Activated naive CD4-positive, alpha-beta T cell treated with anti-CD3 and anti-CD28 coated beads, Interleukin-2, amount 50 U/mL, for 16 hours (primary cell): ENCODE data around the gene PDZD2.

ENCODE experiments used
- DNase-seq: peaks from one replicate; pipeline ENCODE4 v3.0.0-alpha.2; 2020

Gene PDZD2

DNA sequence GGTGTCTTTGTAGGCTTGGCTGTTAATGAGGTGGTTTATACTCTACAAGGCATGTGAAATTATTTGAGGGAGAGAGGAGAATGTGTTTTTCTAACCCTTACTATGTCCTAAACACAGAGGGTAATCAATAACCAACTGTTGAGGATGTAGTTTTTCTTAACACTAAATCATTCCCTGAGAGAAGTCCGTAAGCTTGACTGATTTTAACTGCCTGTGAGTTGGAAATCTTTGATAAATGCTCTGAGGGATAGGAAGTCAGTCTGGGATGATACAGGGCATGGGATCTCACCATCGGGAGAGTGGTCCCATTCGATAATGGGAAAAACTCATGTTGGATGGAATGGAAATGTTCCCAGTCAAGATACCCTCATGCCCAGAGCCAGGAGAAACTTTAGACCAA is 249.6 kb downstream of the PDZD2 start:
- no peak for DNase-seq

DNA sequence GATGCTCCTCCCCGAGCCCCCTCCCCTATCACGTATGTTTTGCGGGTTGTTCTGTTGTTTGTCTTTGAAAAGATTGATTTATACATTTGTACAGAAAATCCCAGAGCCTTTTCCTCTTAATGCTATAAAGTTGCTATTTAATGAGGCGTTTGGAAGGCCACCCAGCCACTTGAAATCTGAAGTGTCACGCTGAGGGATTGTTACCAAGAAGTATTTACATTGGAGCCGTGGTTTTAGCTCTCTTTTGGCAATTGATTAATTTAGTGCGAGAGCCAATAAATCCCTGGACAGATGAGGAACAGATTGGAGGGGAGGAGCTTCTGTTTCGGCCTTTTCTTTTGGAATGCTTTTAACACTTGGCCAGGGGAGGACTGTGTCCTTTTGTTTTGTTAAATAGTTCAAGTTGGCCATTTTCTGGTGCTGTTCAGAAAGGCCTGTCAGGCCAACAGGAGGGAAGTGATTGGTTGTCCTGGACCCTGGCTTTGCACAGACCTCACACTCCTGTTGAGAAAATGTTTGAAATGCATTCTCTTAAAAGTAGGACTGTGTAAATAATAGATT is 250.2 kb downstream of the PDZD2 start:
- no peak for DNase-seq

DNA sequence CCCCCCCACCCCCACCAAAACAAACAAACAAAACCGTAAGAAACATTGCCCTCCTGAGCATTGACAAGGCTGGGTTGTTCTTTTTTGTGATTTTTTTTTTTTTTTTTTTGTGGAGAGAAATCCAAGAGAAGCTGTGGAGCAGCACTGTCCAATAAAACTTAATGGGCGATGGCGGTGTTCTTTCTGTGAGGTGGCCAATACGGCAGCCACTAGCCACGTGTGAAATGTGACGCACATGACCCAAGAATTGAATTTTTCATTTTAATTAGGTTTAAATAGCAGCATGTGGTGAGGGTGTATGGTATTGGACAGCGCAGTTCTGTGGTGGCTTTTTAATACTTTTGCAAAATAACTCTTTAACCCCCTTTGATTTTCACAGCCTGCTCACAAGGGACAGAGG is 251.1 kb downstream of the PDZD2 start:
- no peak for DNase-seq

DNA sequence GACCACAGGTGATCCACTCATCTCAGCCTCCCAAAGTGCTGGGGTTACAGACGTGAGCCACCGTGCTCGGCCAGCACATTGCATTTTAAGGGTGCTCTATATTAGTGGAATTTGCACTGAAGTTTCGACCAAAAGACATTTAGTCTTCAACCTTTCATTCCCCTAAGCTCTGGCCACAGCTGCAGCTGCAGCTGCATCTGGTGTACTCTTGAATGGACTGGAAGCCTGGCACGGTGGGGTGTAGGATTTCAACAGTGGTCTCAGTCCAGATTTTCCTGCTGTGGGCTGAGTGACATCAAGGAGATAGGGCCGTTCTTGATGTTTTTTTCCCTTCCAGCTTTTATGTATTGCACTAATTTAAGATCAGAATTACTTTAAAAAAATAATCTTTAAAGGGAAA is 255.2 kb downstream of the PDZD2 start:
- DNase-seq = no peak

DNA sequence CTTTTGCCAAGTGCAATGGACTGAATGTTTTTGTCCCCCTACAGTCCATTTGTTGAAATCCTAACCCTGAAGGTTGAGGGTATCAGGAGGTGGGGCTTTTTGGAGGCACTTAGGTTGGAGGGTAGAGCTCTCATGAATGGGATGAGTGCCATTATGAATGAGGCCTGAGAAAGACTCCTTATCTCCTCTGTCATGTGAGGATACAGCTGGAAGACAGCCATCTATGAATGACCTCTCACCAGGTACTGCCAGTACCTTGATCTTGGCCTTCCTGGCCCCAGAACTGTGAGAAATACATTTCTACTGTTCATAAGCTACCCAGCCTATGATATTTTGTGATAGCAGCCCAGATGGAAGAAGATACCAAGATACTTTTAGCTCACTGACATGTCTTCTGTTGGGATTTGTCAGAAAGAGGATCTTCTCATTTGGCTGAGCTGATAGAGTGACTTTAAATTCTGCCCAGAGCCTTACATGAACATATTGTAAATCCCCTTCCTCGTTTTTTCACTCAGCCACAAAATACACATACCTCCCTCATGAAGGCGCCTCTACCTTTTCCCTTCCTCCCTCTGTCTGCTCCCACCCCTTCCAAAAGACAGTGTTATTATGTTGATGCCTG is 256.4 kb downstream of the PDZD2 start:
- DNase-seq = no peak

DNA sequence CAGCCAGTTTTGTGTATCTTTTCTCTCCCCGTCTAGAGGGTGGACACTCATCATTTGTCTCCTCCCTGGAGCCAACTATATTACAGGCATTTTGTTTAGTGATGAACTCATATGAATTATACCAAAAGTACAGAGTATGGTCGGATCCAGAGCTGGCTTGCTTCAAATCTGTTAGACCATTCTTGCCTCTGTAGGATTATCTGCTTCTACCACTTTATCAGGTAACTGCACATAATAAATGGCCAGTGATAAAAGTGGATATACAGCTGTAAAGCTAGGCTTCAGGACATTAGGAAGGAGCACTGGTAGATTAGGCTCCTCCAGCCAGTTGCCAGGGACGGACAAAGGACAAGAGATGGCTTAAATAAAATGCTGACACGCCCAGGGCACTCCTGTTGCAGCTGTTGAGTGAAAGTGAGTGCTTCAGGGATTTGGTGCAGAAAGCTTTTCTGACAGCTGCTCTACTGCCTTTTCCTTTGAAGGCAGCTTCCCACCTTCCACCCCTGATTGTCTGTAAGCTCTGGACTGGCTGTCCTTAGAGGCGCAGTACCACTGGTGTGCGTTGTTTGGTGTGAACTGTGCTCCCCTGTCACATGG is 259.2 kb downstream of the PDZD2 start:
- no peak for DNase-seq

DNA sequence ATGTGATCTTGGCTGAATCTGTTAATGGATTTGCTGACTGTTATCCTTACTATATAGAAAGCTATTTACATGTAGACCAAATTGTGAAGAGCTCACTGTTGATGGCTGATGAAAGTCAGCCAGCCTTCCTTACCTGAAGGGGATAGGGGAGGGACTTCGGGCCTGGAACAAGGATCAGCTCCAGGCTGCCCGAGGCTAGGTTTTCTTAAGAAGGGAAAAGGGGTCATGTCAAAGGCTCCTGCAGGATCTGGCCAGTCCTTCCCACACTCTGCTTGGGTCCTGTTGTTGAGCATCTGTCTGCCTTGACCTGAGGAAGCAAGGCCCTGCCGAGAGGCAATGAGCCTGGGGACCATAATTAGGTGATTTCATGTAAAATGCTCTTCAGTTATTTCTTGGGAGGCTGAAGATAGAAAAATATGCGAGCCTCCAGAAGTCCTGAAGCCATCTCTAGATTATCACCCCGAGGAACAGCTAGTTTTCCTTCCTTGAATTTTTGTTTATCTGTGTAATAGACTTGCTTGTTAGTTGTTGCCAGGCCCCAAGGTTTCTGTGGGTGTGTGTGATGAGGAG is 261.4 kb downstream of the PDZD2 start:
- DNase-seq = no peak

DNA sequence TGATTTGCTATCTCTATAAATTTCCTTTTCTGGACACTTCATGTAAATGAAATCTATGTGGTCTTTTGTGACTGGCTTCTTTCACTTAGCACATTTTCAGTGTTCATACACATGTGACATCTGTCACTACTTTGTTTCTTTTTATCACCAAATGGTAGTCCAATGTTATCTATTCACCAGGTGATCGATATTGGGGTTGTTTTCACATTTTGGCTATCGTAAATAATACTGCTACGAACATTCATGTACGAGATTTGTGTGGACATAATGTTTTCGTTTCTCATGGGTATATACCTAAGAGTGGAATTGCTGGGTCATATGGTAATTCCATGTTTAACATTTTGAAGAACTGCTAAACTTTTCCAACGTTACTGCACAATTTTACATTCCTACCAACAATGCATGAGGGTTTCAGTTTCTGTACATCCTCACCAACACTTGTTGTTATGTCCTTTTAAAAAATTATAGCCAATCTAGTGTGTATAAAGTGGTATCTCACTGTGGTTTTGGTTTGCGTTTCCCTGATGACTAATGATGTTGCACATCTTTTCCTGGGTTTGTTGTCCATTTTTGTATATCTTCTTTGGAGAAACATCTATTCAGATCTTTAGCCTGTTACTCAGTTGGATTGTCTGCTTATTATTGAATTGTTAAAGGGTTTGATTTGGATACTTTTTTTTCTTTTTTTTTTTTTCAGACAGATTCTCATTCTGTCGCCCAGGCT is 263.0 kb downstream of the PDZD2 start:
- no peak for DNase-seq

DNA sequence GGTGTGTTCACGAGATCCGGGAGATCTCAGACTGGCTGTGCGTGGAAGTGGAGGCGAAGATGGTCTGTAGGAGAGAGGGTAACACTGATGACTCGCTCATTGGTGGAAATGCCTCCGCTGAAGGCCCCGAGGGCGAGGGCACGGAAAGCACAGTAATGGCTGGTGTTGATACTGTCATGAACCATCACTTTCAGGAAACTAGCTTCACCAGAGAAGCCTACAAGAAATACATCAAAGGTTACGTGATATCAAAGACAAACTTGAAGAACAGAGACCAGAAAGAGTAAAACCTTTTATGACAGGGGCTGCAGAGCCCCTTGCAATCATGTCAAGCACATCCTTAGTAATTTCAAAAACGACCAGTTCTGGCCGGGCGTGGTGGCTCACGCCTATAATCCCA is 269.5 kb downstream of the PDZD2 start:
- no peak for DNase-seq

DNA sequence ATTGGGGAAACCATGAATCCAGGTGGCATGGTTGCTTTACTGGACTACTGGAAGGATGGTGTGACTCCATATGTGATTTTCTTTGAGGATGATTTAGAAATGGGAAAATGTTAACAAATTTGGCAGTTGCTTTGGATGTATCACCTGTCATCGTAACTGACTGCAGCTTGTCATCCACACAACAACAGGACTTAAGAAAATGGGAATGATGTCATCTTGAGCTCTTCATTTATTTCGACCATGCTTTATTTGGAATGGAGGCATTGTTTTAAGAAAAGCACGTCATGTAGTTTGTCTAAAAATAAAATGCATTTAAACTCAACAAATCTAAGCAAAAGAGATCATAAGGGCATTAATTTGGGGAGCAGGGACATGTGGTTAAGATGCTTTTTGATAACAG is 270.1 kb downstream of the PDZD2 start:
- DNase-seq = no peak

DNA sequence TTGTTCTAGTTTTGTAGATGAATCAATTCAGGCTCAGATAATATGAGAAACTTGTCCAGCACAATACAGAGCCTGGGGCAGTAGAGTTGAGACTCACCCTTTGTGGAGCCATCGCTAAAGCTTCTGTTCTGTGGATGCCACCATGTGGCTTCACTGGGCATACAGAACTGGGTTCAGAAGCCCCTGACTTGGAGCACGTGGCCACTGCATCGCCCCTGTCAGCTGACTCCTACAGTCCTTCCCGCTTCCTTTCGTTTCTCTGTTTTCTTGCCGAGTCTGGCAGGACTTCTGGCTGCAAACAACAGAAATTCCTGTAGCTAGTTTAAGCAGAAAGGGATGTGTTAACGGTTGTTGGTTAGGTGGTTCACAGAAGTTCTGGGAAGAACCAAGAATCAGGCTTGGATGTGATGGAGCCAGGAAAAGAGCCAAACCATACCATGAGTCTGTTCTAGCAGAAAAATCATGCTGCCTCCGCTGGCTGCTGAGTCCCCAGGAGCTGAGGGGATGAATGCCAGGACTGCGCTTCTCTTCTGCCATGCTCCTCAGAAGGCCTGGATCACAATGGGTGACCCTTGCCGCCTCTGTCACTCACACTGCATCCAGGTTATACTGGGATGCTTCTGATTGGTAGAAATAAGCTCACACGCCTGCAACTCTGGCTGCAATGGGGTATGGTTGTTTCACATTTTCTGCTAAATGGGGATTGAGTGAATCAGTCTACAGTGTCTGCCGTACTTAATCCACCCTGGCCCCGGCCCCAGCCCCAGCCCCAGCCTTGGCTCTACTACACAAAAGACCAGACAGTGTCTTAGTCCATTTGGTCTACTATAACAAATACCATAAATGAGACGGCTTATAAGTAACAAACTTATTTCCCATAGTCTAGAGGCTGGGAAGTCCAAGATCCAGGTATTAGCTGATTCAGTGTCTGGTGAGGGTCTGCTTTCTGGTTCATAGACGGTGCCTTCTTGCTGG is 272.6 kb downstream of the PDZD2 start:
- no peak for DNase-seq

DNA sequence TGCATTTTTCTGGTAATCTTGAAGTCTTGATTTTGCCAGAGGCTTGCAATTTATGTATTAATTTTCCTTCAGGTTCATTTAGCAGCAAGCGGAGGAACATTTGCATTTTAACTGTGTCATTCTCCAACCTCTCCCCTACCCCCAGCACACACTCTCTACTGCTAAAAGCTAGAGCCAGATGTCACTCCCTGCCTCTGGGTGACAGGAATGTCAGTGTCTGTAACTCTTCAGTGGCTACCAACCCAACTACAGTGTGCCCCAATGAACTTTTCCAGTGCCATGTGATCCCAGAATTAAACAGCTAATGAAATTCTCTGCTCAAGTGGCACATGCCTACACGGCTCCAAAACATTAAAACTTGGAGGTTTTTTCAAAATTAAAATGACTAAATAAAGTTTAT is 274.9 kb downstream of the PDZD2 start:
- no peak for DNase-seq

DNA sequence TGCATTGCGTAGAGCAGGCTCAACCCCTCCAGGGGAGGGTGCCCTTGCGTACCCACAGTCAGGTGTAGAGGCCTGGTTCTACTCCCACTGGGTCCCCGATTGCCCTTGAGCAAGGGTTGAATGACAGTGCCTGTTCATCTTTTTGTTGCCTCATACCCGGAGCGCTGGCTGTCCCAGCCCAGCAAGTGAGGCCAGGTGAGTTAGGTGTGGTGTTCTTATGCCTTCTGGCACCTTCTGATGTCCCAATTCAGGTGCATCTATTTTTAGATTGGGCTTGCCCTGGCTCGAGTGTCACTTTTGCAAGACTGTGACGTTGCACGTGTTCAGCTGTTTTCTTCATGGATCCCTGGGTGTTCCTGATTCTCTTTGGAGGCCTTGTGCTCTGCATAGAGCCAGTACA is 277.4 kb downstream of the PDZD2 start:
- DNase-seq = no peak

DNA sequence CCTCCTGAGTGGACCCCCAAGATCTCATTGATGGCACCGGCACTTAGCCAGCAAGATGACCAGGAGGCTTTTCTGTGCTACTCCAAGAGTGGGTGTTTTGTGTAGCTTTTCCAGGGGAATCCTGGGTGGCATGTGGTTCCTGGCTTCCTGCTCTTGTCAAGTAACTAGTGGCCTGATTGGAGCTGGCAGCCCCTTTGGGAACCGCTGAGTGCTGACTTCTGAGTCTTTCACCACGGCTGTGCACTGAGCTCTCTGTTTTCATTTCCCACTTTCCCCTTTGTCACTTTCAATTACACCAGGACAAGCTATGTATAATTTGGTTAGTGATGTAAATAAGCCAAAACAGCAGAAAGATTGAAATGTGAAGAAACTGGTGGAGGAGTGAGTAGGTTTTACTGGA is 279.8 kb downstream of the PDZD2 start:
- no peak for DNase-seq

DNA sequence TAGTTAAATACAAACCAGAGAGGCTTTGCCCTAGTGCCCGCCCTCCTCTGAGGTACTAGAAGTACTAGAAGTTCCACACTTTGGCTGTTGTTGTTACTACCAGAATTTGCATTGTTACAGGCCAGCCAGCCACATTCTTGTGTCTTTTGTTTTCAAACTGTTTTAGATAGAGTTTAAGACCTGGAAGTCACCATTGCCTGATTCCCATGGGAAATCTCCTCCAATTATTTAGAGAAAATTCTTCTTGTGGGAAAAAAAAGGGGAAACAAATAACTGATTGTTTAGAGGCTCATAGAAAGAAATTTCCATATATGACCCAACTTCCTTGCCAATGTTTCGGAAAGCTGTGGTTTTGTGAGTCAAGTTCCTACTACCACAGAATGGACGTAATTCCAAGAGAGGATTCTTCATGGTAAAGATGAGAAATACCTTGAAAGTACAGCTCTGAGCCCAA is 282.9 kb downstream of the PDZD2 start:
- DNase-seq = no peak

DNA sequence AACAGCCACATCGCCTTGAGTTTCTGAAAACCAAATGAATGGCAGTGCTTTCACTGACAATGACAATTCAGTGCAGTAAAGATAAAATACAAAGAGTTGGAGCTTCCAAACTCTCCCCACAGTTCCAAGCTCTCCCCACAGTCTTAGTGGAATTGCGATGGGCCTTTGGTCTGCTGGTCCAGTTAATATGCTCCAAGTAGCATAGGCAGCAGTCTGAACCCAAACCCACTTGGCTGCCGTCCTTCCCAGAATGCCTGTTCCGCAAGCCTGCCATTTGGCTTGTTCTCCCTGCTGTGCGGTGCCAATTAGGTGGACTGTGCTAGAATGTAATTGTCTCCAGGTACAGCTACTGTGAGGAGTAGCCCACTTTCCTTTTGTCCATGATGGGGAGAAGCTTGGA is 285.1 kb downstream of the PDZD2 start:
- no peak for DNase-seq

DNA sequence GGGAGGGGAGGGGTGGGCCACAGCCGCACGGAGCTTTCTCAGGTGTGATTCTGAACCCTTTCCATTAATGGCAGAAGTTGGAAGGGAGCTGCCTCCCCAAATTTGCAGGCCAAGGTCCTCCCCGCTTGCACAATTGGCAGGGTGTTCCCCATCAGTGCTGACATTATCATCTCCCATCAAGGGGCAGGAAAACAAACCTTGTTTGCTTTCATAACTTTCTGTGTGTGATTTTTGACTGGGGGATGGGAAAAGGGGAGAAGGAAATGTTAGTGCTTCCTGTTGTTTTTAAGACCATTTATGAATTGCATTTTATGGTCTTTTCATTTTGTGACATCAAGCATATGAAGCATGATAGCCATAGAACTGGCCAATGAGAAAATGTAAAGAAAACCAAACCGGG is 292.9 kb downstream of the PDZD2 start:
- no peak for DNase-seq

DNA sequence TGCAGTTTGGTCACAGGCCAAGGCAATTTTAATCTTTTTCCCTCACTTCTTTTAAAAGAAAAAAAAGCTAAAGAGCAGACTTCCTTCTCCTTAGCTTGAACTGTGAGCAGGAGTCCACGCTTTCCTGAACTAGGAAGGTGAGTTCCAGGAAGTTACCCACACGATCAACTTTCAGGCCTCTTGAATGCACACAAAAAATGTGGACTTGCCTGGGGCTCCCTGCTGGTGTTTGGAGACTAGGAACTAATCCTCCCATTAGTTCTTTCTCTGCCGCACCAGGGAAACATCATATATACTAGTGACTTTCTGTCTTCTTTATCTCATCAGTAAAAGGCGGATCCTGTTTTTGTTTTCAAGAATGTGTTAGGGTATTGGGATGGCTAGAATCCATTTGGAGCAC is 295.2 kb downstream of the PDZD2 start:
- DNase-seq = no peak

DNA sequence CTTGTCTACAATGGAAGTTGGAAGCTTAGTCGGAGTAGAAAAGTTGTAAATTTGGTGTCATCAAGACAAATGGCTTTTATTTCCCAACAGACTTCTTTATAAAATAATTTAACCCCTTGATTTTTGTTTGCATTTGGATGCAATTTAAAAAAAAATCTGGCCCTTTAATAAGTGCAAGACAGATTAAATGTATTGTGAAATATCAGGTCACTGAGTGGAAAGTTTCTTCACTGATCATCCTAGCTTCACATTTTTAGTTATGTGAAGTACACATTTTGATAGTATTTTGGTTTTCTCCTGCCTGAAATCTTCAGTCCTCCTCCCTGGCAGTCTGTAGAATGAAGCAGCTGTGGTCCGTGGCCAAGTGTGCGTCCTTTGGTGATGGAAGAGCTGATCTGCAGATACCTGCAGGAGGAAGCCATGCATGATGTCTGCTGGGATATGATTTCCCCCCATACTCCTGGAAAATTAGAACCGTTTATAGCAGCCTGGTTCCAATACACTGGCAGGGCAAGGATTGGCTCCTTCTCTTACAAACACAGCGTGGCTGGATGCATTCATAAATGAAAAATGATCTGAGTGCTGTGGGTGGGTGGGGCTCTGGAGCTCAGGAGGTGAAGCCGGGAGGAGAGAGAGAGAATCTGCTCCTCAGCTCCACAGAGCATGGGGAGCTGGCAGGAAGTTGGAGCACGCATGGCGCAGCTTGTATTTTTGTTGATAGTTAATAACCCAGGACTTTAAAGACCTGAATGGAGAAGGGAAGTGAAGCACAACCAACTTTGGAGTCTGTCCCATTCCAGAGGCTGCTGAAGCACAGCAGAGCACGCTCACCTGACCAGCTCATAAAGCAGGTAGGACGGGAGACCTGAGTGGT is 296.8 kb downstream of the PDZD2 start:
- no peak for DNase-seq

DNA sequence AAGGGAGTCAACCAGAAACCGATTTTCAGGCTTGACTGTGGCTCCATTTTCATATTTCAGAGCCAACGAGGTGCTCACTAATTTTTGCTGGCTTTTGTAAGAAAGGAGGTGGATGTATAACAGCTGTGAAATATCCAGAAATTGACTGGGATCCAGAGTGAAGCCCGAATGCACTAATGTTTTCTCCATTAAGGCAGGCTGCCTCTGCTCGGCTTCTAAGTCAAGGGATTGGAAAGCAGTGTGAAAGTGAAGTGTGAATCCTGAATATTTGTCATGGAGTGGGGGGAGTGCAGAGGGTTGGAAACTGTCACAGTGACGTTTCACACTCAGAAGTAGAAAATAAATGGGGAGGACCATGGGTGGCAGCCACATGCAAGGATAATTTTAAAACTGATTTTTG is 297.8 kb downstream of the PDZD2 start:
- DNase-seq = no peak

DNA sequence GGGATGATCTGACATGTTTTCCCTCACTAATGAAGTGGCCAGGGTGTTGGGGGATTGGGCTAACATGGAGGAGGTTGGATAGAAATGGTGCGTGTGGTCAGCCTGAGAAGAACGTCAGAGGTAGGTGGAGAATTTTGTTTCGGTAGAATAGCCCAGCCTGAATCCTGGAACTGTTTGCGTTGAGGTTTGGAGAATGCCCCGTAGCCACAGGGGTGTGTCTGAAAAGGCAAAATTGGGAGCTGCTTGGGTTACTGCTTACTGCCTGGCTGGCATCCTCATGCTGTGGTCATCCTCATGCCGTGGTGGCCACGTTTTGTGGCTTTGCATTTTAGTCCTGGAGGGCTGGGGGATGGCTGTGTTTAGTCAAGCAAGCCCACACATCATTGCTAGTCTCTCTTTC is 298.3 kb downstream of the PDZD2 start:
- DNase-seq = no peak

DNA sequence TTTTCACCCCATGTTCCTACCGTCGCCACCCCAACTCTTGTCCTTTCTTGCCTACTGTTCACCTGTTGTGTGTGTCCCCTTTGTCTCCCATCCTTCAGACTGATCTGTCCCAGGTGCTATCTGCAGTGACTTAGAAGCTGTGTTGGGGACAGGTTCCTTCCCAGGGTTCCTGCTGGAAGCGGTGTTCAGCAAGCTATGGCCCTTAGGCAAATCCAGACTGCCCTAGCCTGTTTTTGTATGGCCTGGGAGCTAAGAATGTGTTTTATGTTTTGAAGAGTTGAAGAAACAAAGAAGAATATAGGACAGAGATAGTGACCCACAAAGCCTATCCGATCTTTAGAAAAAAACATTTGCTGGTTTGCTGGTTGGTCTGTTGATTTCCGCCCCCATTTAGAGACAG is 298.8 kb downstream of the PDZD2 start:
- no peak for DNase-seq
